Spleen (tissue), 11 donors: ENCODE measurements around the gene ZNF575. TPM values are rescaled to one million over a fixed set of nuclear protein-coding genes. Genes with fewer than 3 reads are reported as not detected.

ENCODE experiments used
- DNase-seq: peaks from one replicate; pipeline ENCODE4 v3.0.0-alpha.2; 2020
- H3K27ac ChIP-seq, 8 donors: fragments of 200-600 bp; sonication (generic) in 7 of 8; 1 replicate in 4 of 8; 2 replicates in 4 of 8; pipeline versions ENCODE4 v1.5.0 to v1.8.0; 2016 to 2021; ENCODE audit warnings: inconsistent platforms in 4 of 8, mild to moderate bottlenecking in 4 of 8, moderate library complexity in 1 of 8
- H3K27me3 ChIP-seq, 7 donors: fragments of 200-600 bp; sonication (generic) in 6 of 7; replicated peaks in 1 of 7; 1 replicate in 4 of 7; 2 replicates in 3 of 7; pipeline versions ENCODE4 v1.5.0 to v1.8.0; 2016 to 2021; ENCODE audit warnings: inconsistent platforms in 3 of 7, mild to moderate bottlenecking in 1 of 7
- H3K36me3 ChIP-seq, 6 donors: fragments of 200-600 bp; sonication (generic) in 5 of 6; 1 replicate in 4 of 6; 2 replicates in 2 of 6; pipeline versions ENCODE4 v1.5.0 to v1.8.0; 2016 to 2021; ENCODE audit warnings: inconsistent platforms in 2 of 6
- H3K4me1 ChIP-seq, 6 donors: fragments of 200-600 bp; sonication (generic) in 5 of 6; 1 replicate in 3 of 6; 2 replicates in 3 of 6; pipeline versions ENCODE4 v1.5.0 to v1.8.0; 2016 to 2021; ENCODE audit warnings: inconsistent platforms in 3 of 6
- H3K4me3 ChIP-seq, 8 donors: fragments of 200-600 bp; sonication (generic) in 7 of 8; 1 replicate in 4 of 8; 2 replicates in 4 of 8; pipeline versions ENCODE4 v1.5.0 to v1.8.0; 2016 to 2021; ENCODE audit warnings: inconsistent platforms in 4 of 8, mild to moderate bottlenecking in 4 of 8, moderate library complexity in 2 of 8
- H3K9me3 ChIP-seq, 8 donors: fragments of 200-600 bp; sonication (generic) in 7 of 8; 1 replicate in 4 of 8; 2 replicates in 4 of 8; pipeline versions ENCODE4 v1.5.0 to v1.8.0; 2016 to 2021; ENCODE audit warnings: inconsistent platforms in 4 of 8
- POLR2A ChIP-seq, 3 donors: fragments of 450-650 bp; IDR thresholded peaks; one replicate each; pipeline ENCODE4 v1.5.1; 2017; ENCODE audit warnings: antibody characterized with exemption in 3 of 3, mild to moderate bottlenecking in 1 of 3
- POLR2AphosphoS5 ChIP-seq, 3 donors: sonication (generic); formaldehyde crosslinking; IDR thresholded peaks; one replicate each; pipeline ENCODE4 v1.5.1; 2017; ENCODE audit warnings: antibody characterized with exemption in 3 of 3
- WGBS, 5 donors: extraction: QIAGEN DNeasy Blood & Tissue Kit in 3 of 5; methylation state at CpG; one replicate each; pipeline versions ENCODE4 v1.1.5 to v1.1.7; 2013 to 2018; 5-methylcytosine and 5-hydroxymethylcytosine counted together
- intact Hi-C: fragments of 100-400 bp; cut with DNase I; formaldehyde crosslinking; loops from one replicate; pipeline ENCODE4 v1.15.0; 2023; ENCODE audit warnings: low total_unique reads
- polyA plus RNA-seq, 3 donors: library from polyadenylated mRNA; stranded (reverse); fragments of 200-250 nt; gene quantifications; one replicate each; pipeline ENCODE4 v1.2.1, GENCODE V29; 2013
- total RNA-seq, 7 donors: library from RNA; depleted of rRNA in 3 of 7; stranded (reverse); fragments of >200 nt in 3 of 7; fragmentation: NEBNext Ultra II Directional in 4 of 7; extraction: Animal tissue kit (Norgen Biotek cat#: 25700) in 4 of 7; gene quantifications; one replicate each; pipeline versions ENCODE4 v1.1.0 to v1.2.1, GENCODE V29; 2016 to 2021
- TF ChIP-seq, protein P1 (sequence below), 11 experiments: fragments of 200-600 bp in 7 of 11; fragments of 450-650 bp in 4 of 11; sonication (generic) in 4 of 11; IDR thresholded peaks in 8 of 11; conservative IDR thresholded peaks in 3 of 11; 1 replicate in 7 of 11; 2 replicates in 4 of 11; pipeline versions ENCODE4 v1.4.0 to v1.8.0; 2016 to 2021; ENCODE audit warnings: antibody characterized with exemption in 11 of 11, inconsistent platforms in 4 of 11, mild to moderate bottlenecking in 1 of 11
- donor health status: healthy with polysubstance abuse.
- donor health status: DM: no; HTN: no; CAD: no; lungs with moderate emphysema.
- donor health status: DM: no; HTN: no; CAD: no.
- donor health status: Bipolar disorder and iron deficiency.
- donor health status: healthy.
- donor health status: DM: no; HTN: no; CAD: no.
- donor health status: DM: yes; HTN: yes; CAD: no.

ZNF575 gene
- total and polyA plus RNA-seq, 10 donors = 0.82 to 4.3 (median 2.1) TPM; not detected in 2

DNA sequence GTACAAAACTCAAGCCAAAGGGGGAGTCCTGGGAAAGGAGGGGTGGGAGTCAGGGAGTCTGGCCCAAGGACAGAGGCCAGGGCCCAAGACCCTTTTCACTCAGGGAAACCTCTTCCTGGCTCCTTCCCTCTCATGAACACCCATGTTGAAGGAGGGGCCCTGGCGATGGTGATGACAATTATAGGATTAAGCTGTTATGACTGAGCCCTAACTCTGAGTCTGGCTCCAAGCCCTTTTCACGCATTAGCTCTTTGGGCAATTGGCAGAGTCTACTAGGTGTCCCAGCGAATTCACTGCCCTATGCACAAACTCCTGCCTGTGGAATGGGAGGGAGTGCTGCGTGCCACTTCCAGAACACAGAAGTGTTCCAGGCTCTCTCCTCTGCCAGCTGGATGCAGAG, 20.7 kb downstream of the ZNF575 start:
- TF ChIP-seq POLR2A (IDR thresholded peaks at IDR 0.05) (no peak), POLR2AphosphoS5 (IDR thresholded peaks at IDR 0.05) (no peak)
- TF ChIP-seq, protein P1, sequence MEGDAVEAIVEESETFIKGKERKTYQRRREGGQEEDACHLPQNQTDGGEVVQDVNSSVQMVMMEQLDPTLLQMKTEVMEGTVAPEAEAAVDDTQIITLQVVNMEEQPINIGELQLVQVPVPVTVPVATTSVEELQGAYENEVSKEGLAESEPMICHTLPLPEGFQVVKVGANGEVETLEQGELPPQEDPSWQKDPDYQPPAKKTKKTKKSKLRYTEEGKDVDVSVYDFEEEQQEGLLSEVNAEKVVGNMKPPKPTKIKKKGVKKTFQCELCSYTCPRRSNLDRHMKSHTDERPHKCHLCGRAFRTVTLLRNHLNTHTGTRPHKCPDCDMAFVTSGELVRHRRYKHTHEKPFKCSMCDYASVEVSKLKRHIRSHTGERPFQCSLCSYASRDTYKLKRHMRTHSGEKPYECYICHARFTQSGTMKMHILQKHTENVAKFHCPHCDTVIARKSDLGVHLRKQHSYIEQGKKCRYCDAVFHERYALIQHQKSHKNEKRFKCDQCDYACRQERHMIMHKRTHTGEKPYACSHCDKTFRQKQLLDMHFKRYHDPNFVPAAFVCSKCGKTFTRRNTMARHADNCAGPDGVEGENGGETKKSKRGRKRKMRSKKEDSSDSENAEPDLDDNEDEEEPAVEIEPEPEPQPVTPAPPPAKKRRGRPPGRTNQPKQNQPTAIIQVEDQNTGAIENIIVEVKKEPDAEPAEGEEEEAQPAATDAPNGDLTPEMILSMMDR (IDR thresholded peaks at IDR 0.05 in 8 of 11, conservative IDR thresholded peaks at IDR 0.05 in 3 of 11) = no peak
- peak; percentile 12 for DNase-seq
- intact Hi-C loops = no loop called here
- no peaks in the 10 kb centered on the region for H3K9me3 ChIP-seq
- peaks cover 0 to 100% (median 55%) of the 10 kb centered on the region in 6 donors for H3K36me3 ChIP-seq
- H3K27ac ChIP-seq = no peak overlapping the region
- peaks cover 0 to 24% (median 7%) of the 10 kb centered on the region in 6 donors for H3K4me1 ChIP-seq
- H3K27me3 ChIP-seq = no peaks in the 10 kb centered on the region
- 58 to 97% (median 85%) methylated on average over 3 to 4 of the region's 4 CpGs for WGBS, 5 donors
- no peak overlapping the region for H3K4me3 ChIP-seq

DNA sequence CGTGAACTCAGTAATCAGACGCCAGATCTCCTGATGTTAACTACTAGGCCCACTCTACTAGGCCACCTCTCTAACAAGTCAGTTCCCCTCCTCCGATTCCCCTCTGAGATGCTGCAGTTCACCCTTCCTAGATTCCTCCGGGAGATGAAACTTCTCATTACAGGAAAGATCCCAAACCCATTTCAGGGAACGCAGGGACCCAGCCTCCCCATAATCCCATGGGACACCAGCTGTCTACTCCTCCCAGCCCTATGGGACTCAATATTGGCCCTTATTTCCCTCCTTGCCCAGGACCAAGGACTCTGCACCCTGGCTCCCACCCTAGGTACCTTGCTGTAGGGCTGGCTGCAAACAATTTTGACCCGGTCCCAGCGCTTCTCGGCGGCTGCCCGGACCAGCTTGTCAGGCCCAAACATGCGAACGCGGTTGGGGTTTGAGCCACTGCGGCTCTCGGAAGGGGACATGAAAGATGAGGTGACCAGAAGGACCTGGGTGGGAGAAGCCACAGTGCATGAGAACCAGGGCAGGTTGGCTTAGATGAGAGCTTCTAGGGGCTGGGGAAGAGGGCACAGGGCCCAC, 21.4 kb downstream of the ZNF575 start:
- 96 to 98% (median 97%) methylated on average over 15 of the region's 15 CpGs for WGBS, 5 donors
- intact Hi-C loops = no loop called here
- Histone ChIP-seq H3K4me3 (no peak overlapping the region), H3K9me3 (no peaks in the 10 kb centered on the region), H3K4me1 (peaks cover 0 to 24% (median 7%) of the 10 kb centered on the region in 6 donors), H3K27me3 (no peaks in the 10 kb centered on the region), H3K36me3 (peaks cover 0 to 100% (median 51%) of the 10 kb centered on the region in 6 donors), H3K27ac (no peak overlapping the region)
- TF ChIP-seq, protein P1 (IDR thresholded peaks at IDR 0.05 in 8 of 11, conservative IDR thresholded peaks at IDR 0.05 in 3 of 11) = no peak
- no peak for TF ChIP-seq POLR2AphosphoS5 (IDR thresholded peaks at IDR 0.05)
- no peak for TF ChIP-seq POLR2A (IDR thresholded peaks at IDR 0.05)
- DNase-seq = peak; percentile 56

DNA sequence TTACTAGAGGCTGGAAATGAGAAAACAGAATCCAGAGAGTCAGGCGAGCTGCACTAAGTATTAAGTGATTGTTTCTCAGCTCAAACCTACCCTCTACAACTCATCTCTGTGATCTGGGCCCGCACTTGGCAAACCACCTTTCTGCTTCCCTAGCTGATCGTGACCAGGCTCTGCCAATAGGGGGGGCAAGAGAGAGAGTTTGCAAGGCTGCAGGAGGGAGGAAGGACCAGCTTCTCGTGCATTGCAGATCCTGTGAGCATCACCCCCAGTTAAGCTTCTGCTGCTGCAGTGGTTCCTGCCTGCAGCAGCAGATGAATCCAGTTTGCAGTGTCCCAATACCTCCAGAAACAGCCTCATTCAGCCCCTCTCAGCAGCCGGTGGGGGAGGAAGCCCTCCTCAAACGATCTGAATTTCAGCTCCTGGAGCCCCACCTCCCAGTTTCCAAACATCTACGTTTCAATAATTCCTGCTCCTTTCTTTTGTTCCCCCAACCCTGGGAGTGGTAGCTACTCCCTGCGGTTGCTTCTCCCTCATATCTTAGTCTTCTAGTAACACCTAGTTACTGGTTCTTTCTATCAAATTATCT, 22.3 kb downstream of the ZNF575 start:
- Histone ChIP-seq H3K4me1 (peaks cover 0 to 26% (median 7%) of the 10 kb centered on the region in 6 donors), H3K27me3 (no peaks in the 10 kb centered on the region), H3K4me3 (no peak overlapping the region), H3K27ac (no peak overlapping the region), H3K36me3 (peaks cover 0 to 100% (median 47%) of the 10 kb centered on the region in 6 donors), H3K9me3 (no peaks in the 10 kb centered on the region)
- intact Hi-C loops = no loop called here
- TF ChIP-seq, protein P1 (IDR thresholded peaks at IDR 0.05 in 8 of 11, conservative IDR thresholded peaks at IDR 0.05 in 3 of 11) = peak; percentile 36 to 86 (median 71)
- TF ChIP-seq POLR2AphosphoS5 (IDR thresholded peaks at IDR 0.05) (peak in 1 of 3 donors; percentile 38), POLR2A (IDR thresholded peaks at IDR 0.05) (no peak)
- WGBS, 5 donors = 34 to 43% (median 41%) methylated on average over 8 of the region's 8 CpGs
- peak; percentile 86 for DNase-seq

DNA sequence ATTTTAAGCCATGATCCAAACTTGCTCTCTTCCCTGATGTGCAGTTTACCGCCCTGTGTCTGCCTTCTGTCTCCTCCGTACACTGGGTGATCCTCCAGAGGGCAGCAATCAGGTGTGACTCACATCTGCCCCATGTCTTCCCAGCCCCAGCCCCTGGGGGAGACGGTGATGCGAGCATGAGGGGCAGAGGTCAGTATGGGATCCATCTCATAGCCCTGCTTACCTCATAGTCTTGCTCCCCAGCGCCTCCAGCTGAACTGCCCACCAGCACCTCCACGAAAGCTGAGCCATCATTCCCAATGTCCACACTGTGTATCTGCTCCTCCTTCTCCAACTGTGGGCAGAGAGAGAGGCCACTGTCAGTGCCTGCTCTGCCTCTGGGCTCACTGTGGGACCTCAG, 27.7 kb downstream of the ZNF575 start:
- intact Hi-C loops = no loop called here
- Histone ChIP-seq H3K27ac (peak overlapping the region in 1 of 8 donors; percentile 89), H3K4me3 (no peak overlapping the region), H3K36me3 (peaks cover 0 to 60% (median 13%) of the 10 kb centered on the region in 6 donors), H3K27me3 (no peaks in the 10 kb centered on the region), H3K4me1 (peaks cover 14 to 68% (median 38%) of the 10 kb centered on the region in 6 donors), H3K9me3 (no peaks in the 10 kb centered on the region)
- 86 to 91% (median 86%) methylated on average over 6 of the region's 6 CpGs for WGBS, 5 donors
- peak; percentile 68 for DNase-seq
- TF ChIP-seq, protein P1 (IDR thresholded peaks at IDR 0.05 in 8 of 11, conservative IDR thresholded peaks at IDR 0.05 in 3 of 11) = no peak
- TF ChIP-seq POLR2A (IDR thresholded peaks at IDR 0.05) (no peak), POLR2AphosphoS5 (IDR thresholded peaks at IDR 0.05) (no peak)
